A673 (cell line): ENCODE measurements around the gene SCTR. TPM values are rescaled to one million over a fixed set of nuclear protein-coding genes. Genes with fewer than 3 reads are reported as not detected.

ENCODE experiments used
- BruUV-seq: library from RNA; stranded (reverse); fragments of 400-500 nt; replicated peaks from 2 replicates; lab custom pipeline; 2021; lab: Mats Ljungman, UMichigan
- CTCF ChIA-PET: fragments of 300-600 bp; sonication (Branson Sonifier 250); formaldehyde crosslinking; loops from one replicate; lab custom pipeline; 2022; ENCODE audit warnings: antibody characterized with exemption; lab: Charles Lee
- POLR2A ChIA-PET: fragments of 300-600 bp; sonication (Branson Sonifier 250); formaldehyde crosslinking; loops from one replicate; lab custom pipeline; 2022; ENCODE audit warnings: antibody characterized with exemption; ENCODE audit not compliant: low non-redundant PET; lab: Charles Lee
- DNase-seq: peaks from one replicate; pipeline ENCODE4 v3.0.0-alpha.2; 2015; ENCODE audit warnings: low spot score
- H3K27ac ChIP-seq: fragments of 200-600 bp; sonication (generic); 2 replicates; pipeline ENCODE4 v1.5.1; 2016; ENCODE audit warnings: mixed run types, low read depth, mild to moderate bottlenecking, mixed read lengths, antibody characterized with exemption, low read length; ENCODE audit not compliant: poor library complexity, severe bottlenecking
- H3K27me3 ChIP-seq: fragments of 200-600 bp; sonication (generic); replicated peaks from 2 replicates; pipeline ENCODE4 v1.6.1; 2017; ENCODE audit warnings: mixed run types, low read depth, mild to moderate bottlenecking, mixed read lengths, antibody characterized with exemption, low read length; ENCODE audit not compliant: insufficient read depth, poor library complexity
- H3K36me3 ChIP-seq: fragments of 200-600 bp; sonication (generic); 2 replicates; pipeline ENCODE4 v1.6.1; 2016; ENCODE audit warnings: mixed run types, mild to moderate bottlenecking, mixed read lengths, antibody characterized with exemption, low read length; ENCODE audit not compliant: insufficient read depth, poor library complexity, severe bottlenecking
- H3K4me1 ChIP-seq: fragments of 200-600 bp; sonication (generic); 2 replicates; pipeline ENCODE4 v1.6.1; 2017; ENCODE audit warnings: mixed run types, mild to moderate bottlenecking, mixed read lengths, antibody characterized with exemption, low read length; ENCODE audit not compliant: insufficient read depth, poor library complexity, severe bottlenecking
- H3K4me3 ChIP-seq: fragments of 200-600 bp; sonication (generic); 2 replicates; pipeline ENCODE4 v1.5.1; 2016; ENCODE audit warnings: low read depth, mixed run types, mild to moderate bottlenecking, mixed read lengths, low read length; ENCODE audit not compliant: poor library complexity, severe bottlenecking
- H3K9me3 ChIP-seq: fragments of 200-600 bp; sonication (generic); 2 replicates; pipeline ENCODE4 v1.6.1; 2016; ENCODE audit warnings: mixed run types, low read depth, mild to moderate bottlenecking, mixed read lengths, antibody characterized with exemption, low read length; ENCODE audit not compliant: poor library complexity, severe bottlenecking
- CTCF ChIP-seq: fragments of 300-800, 200-600 bp; sonication (generic); conservative IDR thresholded peaks from 2 replicates; pipeline ENCODE4 v1.5.1; 2017; ENCODE audit warnings: low read depth, mild to moderate bottlenecking, antibody characterized with exemption, low read length, moderate library complexity, mixed read lengths
- EZH2 ChIP-seq: fragments of 200-600 bp; sonication (generic); IDR thresholded peaks from 2 replicates; pipeline ENCODE4 v1.6.1; 2017; ENCODE audit warnings: borderline replicate concordance, low read depth, mild to moderate bottlenecking, mixed read lengths, antibody characterized with exemption, low read length; ENCODE audit not compliant: poor library complexity, severe bottlenecking
- intact Hi-C: fragments of 100-400 bp; cut with micrococcal nuclease; formaldehyde crosslinking; loops from one replicate; pipeline ENCODE4 v1.10.0; 2022; ENCODE audit not compliant: unreplicated experiment
- total RNA-seq: library from RNA; stranded (reverse); gene quantifications from 2 replicates; pipeline ENCODE4 v1.2.3, GENCODE V29; 2021

SCTR gene
- total RNA-seq, 1 experiment from 2014 or later = not detected

DNA sequence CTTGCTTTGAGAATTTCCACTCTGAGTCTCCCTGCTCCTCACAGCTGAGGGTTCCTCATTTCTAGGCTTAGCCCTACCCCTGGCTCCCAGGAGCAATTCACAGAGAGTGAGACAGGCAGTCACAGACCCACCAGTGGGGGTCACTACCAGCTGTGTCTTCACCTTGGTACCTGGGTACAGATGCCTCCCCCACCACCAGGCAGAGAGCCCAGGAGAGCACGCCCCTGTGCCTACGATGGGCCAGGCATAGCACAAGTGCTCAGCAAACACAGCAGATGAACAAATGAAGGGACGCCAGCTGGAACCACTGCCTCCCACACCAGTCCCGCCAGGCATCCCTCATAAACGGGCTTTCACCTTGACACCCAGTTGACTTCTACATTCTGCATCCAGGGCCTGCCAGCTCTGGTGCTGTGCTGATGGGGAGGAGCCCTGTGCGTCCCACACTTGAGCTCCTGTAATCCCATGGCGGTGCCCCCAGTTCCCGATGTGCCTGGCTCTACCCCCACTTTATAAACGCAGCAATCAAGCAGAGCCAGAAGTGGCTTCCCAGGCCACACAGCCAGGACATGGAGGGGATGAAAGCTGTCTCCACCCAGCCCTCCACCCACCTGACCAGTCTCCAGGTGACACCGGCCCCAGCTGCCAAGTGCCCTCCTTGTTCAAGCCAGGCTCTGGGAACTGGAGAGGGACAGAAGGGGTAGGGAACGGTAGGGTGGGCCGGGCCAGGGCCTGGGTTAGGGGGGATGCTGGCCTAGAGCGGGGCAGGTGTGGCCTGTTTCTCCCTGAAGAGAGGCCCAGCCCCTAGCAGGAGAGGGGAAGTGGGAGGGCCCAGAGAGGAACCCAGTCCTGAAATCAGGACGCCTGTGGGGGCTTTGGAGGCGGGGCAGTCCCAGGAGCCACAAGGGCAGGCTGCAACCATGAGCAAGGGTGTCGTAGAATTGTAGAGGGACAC is 42.5 kb downstream of the SCTR start:
- BruUV-seq = no TSS peak
- H3K27ac ChIP-seq = no peak overlapping the region
- no peak overlapping the region for H3K4me3 ChIP-seq
- ChIA-PET POLR2A (no interaction called here), CTCF (no interaction called here)
- H3K27me3 ChIP-seq = no peaks in the 10 kb centered on the region
- H3K4me1 ChIP-seq = peaks cover under 1% of the 10 kb centered on the region
- intact Hi-C loops = no loop called here
- DNase-seq = no peak
- H3K9me3 ChIP-seq = no peaks in the 10 kb centered on the region
- no peak for TF ChIP-seq EZH2
- no peak for TF ChIP-seq CTCF
- H3K36me3 ChIP-seq = no peaks in the 10 kb centered on the region

GRCh38 chr2:119480718-119481142 is 43.6 kb downstream of the SCTR start:
- no peak for DNase-seq
- ChIA-PET CTCF (no interaction called here), POLR2A (no interaction called here)
- no TSS peak for BruUV-seq
- Histone ChIP-seq H3K4me3 (no peak overlapping the region), H3K9me3 (no peaks in the 10 kb centered on the region), H3K4me1 (peaks cover 10% of the 10 kb centered on the region), H3K27me3 (no peaks in the 10 kb centered on the region), H3K27ac (no peak overlapping the region), H3K36me3 (no peaks in the 10 kb centered on the region)
- TF ChIP-seq CTCF = no peak
- TF ChIP-seq EZH2 = no peak
- intact Hi-C loops = no loop called here

- Histone ChIP-seq H3K27me3 (no peaks in the 10 kb centered on the region), H3K9me3 (no peaks in the 10 kb centered on the region), H3K27ac (no peak overlapping the region), H3K4me3 (no peak overlapping the region), H3K36me3 (no peaks in the 10 kb centered on the region), H3K4me1 (peaks cover 11% of the 10 kb centered on the region)
- CTCF ChIA-PET = no interaction called here
- no peak for DNase-seq
- TF ChIP-seq EZH2 = no peak
- no peak for TF ChIP-seq CTCF
- BruUV-seq = no TSS peak
- POLR2A ChIA-PET = no interaction called here
- intact Hi-C loops = no loop called here
Observed at GRCh38 chr2:119480184-119480583, 44.1 kb downstream of the SCTR start.
